Erythroblast (primary cell): ENCODE results near the gene LSM14B.

ENCODE experiments used
- DNase-seq, 2 experiments: peaks; one replicate each; lab custom pipeline; 2025; lab: John Stamatoyannopoulos, UW
- GATA1 ChIP-seq: IDR thresholded peaks from 2 replicates; pipeline ENCODE4 v1.6.1; 2011; ENCODE audit warnings: low read depth, mild to moderate bottlenecking, control low read depth, low read length, moderate library complexity
- POLR2A ChIP-seq: IDR thresholded peaks from 2 replicates; pipeline ENCODE4 v1.6.1; 2011; ENCODE audit warnings: mild to moderate bottlenecking, low read length

The LSM14B gene

DNA sequence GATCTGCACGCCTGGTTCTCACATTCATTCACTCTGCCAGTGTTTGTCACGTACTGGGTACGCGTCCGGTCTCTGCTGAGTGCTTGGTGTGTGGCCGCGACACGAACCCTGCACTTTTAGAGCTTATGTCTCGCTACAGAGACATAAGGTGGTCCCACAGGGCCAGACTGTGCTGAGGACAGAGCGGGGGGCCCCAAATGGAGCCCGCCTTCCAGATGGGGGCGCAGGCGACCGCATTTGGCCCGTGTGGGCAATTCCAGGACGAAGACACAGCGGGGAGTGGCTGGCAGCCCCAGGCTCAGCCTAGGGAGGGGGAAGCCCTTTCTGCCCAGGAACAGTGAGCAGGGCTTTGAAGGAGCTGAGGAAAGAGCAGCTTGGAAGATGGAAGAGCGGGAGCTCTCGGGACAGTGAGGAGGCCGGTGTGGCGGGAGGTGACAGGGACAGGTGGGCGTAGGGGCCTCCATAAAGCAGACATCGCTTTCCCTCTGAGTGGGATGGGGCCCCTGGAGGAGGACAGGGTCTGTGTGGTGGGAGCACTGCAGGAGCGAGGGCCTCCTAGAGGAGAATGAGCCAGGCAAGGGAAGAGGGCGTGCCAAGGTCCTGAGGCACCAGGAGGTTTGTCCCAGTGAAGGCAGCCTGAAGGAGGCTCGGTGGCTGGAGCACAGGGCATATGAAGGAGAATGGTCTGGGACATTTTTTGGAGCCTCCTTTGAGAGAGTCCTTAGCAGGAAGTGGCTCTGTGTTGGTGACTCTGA is 52.8 kb downstream of the LSM14B start:
- no peak for DNase-seq
- TF ChIP-seq GATA1: no peak
- TF ChIP-seq POLR2A: no peak

DNA sequence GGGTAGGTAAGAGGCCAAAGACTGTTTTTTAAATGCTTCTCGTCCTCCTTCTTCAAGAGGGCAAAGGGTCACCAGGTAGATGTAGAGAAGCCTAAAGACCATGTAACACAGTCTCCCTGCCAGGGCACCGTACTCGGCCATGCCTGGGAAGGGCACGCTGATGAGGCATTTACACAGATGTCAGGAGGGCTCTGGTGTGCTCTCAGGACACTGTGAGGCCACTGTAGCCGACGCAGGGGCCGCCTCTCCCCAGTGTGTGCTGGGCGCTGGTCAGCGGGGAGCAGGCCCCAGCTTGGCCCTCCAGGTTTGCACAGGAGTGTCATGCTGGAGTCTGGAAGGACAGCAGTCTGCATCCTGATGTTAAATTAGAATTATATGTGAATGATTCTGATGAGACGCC is 53.4 kb downstream of the LSM14B start:
- no peak for TF ChIP-seq GATA1
- TF ChIP-seq POLR2A: no peak

GRCh38 chr20:62176866-62177265 is 54.6 kb downstream of the LSM14B start:
- DNase-seq: no peak
- TF ChIP-seq POLR2A: no peak
- TF ChIP-seq GATA1: no peak

More for the DNA sequence above, 53.4 kb downstream of the LSM14B start:
- DNase-seq: no peak

- TF ChIP-seq GATA1 (no peak), POLR2A (no peak)
- no peak for DNase-seq
These were observed 55.0 kb downstream of the LSM14B start for GRCh38 chr20:62177307-62177706.

DNA sequence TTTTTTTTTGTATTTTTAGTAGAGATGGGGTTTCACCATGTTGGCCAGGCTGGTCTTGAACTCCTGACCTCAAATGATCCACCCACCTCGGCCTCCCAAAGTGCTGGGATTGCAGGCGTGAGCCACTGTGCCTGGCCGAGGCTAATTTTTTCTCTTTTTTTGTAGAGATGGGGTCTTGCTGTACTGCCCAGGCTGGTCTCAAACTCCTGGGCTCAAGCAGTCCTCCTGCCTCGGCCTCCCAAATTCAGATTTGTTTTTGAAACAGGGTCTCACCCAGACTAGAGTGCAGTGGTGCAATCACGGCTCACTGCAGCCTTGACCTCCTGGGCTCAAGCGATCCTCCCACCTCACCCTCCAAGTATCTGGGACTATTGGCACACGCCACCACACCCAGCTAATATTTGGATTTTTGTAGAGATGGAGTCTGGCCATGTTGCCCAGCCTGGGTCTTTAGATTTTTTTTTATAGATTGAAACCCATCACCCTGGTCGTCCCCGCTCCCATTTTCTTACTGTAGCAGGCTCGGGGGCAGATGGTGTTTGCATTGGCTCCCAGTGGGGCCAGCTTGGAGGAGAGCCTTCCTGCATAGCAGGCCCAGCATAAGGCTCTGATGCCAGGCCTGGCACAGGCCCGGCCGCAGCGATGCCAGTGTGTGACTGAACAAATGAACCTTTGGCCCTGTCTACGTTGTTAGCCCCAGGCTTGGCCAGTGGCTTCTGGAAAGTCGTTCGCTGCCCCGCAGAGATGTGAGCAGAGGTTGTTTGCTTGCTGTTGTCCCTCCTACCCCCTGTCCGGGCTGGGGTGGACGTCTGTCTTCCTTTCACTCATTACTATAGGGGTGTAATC is 56.3 kb downstream of the LSM14B start:
- no peak for DNase-seq
- TF ChIP-seq POLR2A (no peak), GATA1 (no peak)

- no peak for TF ChIP-seq POLR2A
- TF ChIP-seq GATA1: no peak
- no peak for DNase-seq
These were observed 56.9 kb downstream of the LSM14B start for GRCh38 chr20:62179162-62179504.

DNA sequence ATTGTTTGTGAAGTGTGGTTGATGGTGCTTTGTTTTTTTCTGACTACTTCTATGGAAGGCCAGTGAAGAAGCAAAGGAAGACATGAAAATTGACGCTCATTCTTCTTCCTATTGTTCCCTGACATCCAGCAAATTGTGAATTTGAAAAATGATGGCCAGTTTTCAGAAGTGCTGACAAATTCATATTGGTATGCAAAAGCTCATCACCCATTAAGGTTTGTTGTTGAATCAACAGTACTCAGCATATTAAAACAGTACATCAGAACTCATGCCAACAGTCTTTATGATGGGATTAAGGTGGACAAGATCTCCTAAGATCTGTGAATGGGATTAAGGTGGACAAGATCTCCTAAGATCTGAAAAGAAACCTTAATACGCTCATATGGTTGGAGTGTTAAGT is 59.5 kb downstream of the LSM14B start:
- TF ChIP-seq GATA1 (no peak), POLR2A (no peak)
- no peak for DNase-seq

GRCh38 chr20:62182469-62183425 is 60.5 kb downstream of the LSM14B start, which contains the start of gene MTG2:
TSS of gene MTG2 (plus strand) at chr20:62183028. CDS start at chr20:62193421, 10,393 bp downstream.
- TF ChIP-seq GATA1: no peak
- TF ChIP-seq POLR2A: peak; percentile 95
- DNase-seq: peak; percentile 97

DNA sequence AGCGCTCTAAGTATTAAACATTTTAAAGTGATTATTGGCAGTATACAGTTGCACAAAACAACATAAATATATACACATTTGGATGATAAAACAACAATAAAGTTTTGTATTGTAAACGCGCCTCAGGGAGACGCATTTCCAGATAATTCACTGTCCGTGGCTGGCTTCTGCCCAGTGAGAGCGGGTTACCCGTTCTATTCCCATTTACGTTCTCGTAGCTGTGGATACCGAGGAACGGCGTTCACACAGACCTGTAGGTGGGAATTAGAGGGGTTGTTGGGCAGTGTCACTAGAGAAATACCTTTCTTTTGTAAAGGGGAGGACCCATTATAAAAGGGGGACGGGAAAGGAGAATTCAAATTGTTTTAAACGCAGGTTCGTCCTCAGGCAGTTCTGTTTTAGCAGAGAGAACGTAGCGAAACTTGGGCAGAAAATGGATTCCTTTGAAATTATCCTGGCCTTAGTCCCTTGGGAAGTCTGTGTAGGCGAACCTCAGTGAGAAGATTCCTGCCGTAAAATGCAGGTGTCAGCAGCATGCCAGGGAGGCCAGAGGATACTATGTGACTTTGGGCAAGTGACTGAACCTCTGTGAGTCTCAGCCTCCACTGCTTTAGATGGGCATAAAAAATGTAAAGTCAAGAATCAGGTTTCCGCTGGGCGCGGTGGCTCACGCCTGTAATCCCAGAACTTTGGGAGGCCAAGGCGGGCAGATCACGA is 61.3 kb downstream of the LSM14B start:
- TF ChIP-seq POLR2A (no peak), GATA1 (no peak)
- peak; percentile 55 to 67 for DNase-seq
